HEK293 (cell line): ENCODE results near the gene MCF2L.

Experiments
- CTCF ChIP-seq: fragments of 450-650 bp; formaldehyde crosslinking; IDR thresholded peaks from 2 replicates; pipeline ENCODE4 v1.5.1; 2016; ENCODE audit warnings: missing biosample characterization, missing genetic modification characterization
- REPIN1 ChIP-seq: fragments of 450-650 bp; formaldehyde crosslinking; IDR thresholded peaks from 2 replicates; pipeline ENCODE4 v1.5.1; 2017; ENCODE audit warnings: missing biosample characterization, missing genetic modification characterization, low read depth

- TF ChIP-seq CTCF (no peak), REPIN1 (tag by site-specific recombination) (no peak)
These were observed 31.6 kb downstream of the MCF2L start for GRCh38 chr13:113000575-113000974.
